ENCODE results near the gene LAMA5. TPM values are rescaled to one million over a fixed set of nuclear protein-coding genes. Genes with fewer than 3 reads are reported as not detected.
"Not testable (repeated sequence)": the region's sequence is repeated elsewhere in the genome, so short reads cannot be mapped to it uniquely, and the experiment has no call there.

LAMA5 gene
- total RNA-seq, 1 experiment from 2014 or later = 4.5 TPM

DNA sequence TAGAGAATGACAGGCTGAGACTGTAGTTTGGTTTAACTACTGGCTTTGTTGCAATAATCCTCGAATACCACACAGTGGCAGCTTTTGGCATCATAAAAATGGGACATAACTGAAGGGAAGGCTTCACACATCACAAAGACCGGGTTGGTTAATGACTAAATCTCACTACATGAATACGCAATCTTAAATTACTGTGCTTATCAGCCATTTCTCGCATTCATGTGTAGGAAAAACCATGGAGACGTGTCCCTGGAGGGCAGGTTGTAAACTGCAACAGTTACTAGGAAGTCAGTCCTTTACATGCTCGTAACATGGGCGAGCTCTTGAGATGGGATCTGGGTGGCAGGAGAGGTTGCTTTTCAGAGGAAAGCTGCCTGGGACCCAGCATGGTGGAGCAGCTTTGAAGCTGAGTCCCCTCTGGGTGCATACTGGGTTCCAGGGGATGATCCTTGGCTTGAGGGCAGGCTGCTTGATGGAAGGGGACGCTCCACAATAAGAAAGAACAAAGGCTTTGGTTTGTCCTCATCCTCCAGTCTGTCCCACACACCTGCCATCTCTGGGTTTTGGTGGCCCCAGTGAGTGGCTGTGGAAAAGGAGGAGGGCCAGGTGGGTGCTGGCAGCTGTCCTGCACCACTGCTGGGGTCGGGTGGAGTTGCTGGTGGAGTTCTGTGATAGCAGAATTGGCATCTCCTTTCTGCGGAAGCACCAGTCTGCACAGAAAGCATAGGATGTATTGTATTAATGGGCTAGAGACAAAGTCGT is 21.9 kb upstream of the LAMA5 start:
- DNase-seq (ENCODE audit: low spot score) = no peak

DNA sequence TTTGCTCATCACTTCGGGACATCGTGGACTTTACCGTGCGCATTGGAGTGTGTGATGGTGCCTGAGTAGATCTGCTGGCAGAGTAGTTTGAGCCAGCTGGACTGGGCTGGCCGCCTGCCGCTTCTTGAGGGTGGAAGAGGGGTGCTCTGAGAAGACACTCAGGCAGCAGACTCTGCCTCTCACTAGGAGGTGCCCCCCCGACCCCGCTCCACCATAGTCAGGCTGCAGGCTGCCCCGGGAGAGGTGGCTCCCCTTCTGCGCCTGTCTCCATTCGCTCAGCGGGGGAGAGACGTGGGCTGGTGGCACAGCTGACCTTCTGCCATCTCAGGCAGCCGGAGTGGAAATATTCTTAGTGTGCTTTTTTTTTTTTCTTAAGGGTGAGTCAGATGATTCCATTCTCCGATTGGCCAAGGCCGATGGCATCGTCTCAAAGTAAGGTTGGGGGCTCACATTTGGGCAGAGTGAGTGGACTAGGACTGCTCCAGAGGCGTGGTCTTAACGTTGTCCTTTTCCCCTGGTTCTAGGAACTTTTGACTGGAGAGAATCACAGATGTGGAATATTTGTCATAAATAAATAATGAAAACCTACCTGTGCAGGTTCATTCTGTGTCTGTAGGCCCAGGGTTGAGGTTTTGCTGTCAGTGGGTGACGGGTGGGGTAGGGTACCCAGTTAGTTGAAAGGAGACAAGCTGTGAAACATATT is 21.0 kb upstream of the LAMA5 start:
- DNase-seq (ENCODE audit: low spot score) = no peak

DNA sequence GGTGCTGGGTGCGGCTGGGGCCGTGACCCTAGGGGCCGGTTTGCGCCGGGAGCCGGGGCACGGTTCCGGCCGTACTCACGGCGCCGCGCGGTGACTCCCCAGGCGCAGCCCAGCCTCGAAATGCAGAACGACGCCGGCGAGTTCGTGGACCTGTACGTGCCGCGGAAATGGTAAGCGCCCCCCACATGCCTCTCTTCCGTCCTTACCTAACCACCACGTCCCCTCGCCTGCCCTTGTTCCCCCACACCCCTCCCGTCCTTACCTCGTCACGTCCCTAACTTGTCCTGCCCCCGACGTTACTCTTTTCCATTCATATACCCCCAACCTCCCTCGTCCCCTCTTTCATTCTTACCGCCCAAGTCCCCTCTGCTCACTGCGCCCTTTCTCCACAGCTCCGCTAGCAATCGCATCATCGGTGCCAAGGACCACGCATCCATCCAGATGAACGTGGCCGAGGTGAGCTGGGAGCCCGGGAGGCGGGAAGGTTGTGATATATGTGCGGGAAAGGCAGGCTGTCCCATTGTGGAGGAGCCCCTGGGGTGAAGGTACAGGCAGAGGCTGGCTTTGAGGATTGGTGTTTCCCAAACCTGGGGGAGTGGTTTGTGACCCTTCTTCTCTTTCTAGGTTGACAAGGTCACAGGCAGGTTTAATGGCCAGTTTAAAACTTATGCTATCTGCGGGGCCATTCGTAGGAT is 20.3 kb upstream of the LAMA5 start:
- no peak for DNase-seq (ENCODE audit: low spot score)

DNA sequence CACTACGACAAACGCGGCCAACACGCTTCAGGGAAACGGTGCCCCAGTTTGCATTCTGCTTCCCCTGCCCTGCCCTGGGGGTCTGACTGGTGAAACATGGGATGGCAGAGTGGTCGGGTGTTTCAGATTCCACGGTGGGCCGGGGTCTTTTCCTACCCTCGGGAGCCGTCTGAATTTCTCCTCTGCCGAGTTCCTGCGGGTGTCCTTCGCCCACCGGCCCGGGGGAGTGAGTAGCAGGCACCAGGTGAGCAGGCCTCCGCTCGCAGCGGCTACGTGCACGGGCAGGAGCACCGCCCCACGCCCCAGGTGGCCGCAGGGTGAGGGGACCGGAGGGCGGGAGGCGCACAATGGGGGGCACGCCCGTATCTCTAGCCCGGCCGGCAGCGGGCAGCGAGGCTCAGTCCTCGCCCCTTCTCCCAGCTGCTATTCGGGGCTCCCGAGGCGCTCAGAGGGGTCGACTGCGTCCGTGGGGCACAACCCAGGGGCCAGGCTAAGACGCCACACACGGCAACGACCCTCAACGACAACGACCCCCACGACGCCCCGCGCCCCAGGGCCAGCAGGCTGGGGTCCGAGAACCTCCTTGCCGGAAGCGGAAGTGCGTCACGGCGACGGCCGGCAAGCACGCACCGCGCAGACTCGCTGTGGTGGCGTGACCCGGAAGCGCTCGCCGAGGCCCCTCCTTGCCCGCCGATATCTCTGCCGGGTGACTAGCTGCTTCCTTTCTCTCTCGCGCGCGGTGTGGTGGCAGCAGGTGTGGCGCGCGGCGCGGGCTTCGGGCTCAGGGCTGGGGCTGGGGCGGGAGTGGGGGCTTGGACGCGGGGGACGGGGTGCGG is 19.5 kb upstream of the LAMA5 start, which contains the start of gene RPS21:
TSS of gene RPS21 (plus strand) at position 721 of the 836 bp plus-strand sequence. CDS start 236 bp downstream, outside the sequence.
- peak; percentile 90 for DNase-seq (ENCODE audit: low spot score)

DNA sequence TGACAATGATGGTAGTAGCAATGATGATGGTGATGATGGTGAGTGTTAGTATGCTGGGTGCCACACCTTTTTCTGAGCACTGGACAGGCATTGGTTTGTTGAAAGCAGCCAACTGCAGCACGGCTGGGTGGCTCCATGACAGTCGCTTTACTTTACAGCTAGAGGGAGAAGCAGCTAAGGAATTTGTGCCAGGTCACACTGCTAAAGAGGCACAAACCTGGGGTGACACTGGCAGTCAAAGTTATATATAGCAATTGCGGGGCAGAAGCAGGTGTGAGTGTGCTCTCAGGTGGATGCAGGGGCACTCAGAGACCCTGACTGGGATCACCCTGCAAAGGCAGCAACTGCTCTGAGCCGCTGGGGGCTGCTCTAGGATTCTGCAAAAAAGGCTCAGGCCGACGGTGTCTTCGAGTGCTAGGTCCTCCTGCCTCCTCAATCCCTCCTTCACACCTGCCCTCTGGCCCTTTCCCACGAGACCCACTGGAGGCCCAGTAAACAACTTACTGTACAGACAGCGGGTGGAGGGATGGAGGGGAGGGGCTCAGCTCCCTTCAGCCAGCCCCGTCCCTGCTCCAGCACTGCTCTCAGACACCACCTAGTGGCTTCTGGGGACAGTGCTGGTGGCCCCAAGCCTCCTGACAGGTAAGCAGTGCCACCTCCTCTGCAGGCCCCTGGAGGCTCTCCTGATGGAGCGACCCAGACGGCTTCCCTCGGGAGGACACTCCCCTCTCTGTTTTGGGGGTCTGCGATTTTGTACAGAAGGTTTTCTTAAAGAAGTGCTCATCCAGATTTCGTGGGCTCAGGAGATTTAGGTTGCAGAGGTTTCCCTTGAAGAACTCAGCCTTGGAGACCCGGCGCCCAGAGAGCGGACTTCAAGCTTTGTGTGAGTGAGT is 15.4 kb upstream of the LAMA5 start:
- peak; percentile 75 for DNase-seq (ENCODE audit: low spot score)

DNA sequence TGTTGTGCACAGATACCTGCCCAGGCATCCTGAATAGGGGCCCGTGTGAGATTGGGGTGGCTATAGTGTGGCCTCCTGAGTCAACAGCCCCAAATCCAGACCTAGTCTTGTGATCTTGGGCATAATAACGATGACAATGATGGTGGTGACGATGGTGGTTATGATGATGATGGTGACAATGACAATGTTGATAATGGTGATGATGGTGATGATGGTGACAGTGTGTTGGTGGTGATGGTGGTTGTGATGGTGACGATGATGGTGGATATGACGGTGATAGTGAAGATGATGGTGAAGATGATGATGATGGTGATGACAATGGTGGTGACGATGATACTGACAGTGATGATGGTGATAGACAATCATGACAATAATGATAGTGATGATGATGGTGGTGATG is 14.7 kb upstream of the LAMA5 start:
- DNase-seq (ENCODE audit: low spot score) = no peak

DNA sequence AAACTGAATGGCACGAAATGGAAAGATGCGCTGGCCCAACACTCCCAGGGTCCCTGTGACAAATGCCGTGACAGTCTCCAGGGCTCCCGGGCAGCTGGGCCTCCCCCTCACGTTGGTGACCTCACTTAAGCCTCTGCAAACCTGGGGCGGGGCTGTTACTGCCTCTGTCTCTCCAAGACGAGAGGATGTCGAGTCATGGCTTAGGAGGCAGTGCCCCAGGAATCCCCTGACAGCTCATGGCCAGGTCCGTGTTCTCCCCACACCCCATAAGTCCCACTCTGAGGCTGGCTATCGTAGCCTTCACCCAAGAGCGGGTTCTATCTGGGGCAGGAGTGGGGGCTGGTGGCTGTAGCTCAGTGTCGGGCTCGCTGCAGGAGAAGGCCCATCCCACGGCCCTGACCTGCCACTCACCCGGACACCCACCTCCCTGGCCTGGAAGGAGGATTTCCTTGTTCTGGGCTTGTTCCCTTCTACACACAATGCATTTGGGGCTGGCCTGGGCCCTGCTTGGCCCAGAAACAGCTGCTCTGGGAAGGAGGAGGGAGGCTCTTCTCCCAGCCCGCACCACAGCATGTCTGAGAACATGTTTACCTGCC is 14.2 kb upstream of the LAMA5 start:
- no peak for DNase-seq (ENCODE audit: low spot score)

DNA sequence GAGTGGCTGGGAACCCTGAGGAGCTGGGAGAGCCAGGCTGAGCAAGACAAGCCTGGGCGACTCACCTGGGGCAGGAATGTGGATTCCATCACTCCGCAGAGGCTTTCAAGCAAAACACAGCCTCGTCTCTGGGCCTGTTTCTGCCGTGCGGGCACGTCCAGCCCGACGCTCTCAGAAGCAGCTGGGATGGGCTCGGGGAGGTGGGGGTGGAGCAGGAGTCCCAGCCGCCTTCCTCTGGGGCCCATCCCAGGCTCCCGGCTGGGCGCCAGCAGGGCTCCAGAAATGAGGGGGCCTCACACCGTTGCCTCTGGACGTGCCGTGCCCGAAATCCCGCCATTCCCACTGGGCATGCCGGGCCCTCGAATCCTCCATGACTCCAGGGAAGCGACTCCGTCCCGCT is 11.1 kb upstream of the LAMA5 start:
- DNase-seq (ENCODE audit: low spot score) = no peak

DNA sequence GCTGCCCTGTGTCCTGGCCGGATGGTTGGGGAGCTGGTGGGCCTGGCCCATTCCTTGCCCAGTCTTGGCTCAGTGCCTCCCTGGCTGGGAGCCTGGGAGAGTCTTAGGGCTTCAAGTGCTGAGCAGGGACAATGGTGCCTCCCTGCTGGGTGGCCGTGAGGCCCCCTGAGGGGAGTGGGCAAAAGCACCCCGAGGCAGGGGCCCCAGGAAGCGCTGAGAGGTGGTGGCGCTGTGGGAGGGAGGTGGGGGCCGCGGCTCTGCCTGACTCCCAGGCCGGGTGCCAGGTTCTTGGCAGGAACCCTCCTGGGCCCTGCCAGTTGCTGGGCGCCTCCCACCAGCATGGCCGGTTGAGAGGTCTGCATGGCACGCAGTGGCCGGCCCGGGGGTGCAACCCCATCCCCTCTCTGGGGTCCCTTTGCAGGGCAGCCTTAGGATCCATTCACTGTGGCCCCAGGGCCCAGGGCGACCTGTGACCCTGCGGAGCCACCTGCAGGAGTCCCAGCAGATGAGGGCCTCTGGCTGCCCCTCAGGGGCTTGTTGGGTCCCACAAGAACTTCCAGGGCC is 10.6 kb upstream of the LAMA5 start:
- no peak for DNase-seq (ENCODE audit: low spot score)

DNA sequence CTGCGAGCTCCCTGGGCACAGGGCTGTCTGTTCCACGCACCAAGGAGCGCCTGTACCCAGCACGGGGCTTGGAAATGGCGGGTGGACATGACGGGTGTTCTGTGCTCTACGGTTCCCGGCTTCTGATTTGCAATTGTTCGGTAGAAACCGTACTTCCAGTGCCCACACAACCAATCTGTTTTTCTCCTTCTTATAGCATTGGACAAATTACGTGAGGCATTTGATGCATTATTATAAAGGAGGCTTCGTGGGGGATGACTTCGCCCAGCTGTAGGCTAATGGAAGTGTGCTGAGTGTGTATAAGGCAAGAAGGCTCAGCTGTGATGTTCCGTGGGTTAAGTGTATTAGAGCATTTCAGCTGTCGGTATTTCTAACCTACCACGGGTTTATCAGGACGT is 10.0 kb upstream of the LAMA5 start:
- DNase-seq (ENCODE audit: low spot score) = no peak

DNA sequence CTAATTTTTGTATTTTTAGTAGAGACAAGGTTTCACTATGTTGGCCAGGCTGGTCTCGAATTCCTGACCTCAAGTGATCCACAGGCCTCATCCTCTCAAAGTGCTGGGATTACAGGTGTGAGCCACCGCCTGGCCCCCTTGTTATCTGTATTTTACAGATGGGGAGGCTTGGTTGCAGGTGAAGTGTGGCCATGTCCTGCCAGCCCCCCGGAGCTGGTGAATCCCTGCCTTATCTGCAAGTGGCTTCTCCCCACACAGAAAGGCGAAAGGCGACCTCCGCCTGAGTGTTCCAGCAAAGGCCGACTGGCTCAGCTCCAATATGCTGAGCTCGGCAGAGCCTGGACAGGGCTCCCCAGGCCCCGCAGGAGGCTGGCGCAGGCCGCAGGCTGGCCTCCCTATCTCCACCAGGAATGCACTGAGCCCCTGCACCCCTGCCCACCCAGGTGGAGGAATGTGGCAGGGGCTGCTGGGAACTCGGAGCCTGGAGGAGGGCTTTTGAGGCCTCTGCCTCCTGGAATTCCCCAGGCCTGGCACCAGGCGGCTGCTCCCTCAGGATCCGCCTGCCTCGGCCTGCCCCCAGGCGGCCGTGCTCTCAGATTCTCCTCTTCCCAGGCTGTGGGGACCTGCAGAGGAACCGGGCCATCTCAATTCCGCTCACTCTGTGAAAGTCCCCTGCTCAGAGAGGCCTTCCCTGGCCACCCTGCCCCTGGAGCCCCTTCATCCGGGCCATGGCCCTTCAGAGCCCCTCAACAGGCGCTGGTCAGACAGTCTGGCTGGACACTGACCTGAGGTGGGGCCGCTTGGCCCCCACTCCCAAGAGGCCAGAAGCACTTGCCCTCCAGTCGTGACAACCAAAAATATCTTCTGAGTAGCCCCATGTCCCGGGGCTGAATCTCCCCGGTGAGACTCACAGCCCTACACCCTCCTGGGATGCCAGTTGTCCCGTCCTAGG is 9.3 kb upstream of the LAMA5 start:
- no peak for DNase-seq (ENCODE audit: low spot score)

DNA sequence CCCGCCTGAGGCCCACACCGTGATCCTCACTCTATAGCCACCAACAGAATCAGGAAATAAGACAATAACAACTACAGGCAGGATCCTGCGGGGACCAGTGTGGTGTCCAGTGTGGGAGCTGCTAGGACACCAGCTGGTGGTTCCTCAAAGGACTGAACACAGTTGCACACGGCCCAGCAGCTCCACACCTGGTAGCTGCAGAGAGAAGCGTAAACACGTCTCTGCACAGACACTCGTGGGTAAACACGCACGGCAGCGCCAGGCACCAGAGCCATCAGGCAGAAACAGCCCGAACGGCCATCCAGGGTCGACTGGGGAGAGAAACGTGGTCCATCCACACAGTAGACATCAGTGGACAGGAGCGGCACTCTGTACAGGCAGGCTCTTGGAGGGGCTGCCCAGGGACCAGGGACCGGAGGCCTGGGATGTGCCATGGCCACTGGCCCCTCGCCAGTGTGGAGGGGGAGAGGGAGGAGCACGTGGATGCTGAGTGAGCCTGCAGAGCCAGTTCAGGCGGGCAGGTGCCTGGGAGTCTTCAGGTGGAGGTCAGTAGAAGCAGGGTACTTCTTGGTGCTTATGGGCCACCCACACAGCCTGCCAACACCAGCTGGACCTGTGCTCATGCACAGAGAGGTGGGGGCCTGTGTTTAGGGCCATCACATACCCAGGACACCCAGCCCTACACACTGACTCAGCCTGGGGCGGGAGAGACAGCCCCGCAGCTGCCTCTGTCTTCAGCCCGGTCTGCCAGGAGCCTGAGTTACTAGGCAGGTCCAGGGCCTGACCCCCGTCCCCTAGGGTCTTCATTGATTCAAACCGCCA is 7.4 kb upstream of the LAMA5 start:
- no peak for DNase-seq (ENCODE audit: low spot score)

DNA sequence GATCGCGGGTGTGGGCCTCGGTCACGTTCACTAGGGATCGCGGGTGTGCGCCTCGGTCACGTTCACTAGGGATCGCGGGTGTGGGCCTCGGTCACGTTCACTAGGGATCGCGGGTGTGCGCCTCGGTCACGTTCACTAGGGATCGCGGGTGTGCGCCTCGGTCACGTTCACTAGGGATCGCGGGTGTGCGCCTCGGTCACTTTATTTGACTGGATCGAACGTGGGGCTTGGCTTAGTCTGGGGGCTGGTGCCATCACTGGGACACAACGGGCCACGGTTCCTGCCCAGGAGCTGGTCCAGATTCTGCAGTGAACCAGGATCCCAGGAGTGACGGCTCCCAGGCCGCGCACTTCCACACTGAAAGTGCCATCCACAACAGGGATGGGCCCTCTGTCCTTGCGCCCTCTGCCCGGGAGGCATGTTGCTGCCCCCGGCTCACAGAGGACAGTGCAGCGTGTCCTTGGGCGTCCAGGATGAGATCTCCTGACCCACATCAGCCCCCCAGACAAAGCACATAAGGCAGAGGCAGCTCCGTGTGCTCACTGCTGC is 6.6 kb upstream of the LAMA5 start:
- DNase-seq (ENCODE audit: low spot score) = not testable (repeated sequence)

DNA sequence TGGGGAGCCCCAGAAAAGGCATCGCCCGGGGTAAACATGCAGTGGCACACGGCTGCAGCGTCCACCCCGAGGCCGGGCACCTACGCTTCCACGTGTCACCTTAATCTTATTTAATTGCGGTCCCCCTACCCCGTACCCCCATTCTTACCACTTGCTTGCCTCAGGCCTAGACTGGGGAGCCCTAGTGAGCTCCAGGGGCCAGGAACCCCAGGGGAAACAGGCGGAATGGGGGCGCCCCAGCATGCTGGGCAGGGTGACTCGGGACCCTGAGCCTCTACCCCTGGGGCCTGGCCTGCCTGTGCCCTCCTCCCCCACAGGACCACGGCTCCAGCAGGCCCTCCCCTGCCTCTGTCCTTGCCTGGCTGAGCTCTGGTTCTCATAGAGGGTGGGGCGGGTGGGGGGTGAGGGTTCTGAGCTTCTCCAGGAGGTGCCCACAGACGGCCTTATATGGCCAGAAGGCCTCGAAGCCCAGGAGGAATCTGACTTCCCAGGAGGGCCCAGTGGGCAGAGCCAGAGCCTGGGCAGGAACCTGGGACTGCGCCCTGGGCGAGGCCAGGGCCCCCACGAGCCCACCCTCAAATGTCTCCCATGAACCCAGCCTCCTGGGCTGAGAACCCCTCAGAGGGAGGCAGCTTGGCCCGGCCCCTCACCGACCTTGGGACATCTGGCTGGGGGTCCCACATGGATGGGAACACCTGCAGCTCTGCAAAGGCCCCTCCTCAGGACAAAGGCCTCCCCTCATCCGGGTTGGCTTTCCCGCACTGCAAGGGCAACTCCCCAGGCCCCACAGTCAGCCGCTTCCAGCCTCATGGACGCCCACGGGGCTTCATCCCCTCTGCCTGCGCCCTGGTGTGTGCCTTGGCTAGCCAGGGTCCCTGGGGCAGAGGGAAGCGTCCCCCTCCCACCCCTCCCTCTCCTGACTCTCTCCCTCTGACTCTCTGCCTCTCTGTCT is 5.2 kb upstream of the LAMA5 start:
- no peak for DNase-seq (ENCODE audit: low spot score)

DNA sequence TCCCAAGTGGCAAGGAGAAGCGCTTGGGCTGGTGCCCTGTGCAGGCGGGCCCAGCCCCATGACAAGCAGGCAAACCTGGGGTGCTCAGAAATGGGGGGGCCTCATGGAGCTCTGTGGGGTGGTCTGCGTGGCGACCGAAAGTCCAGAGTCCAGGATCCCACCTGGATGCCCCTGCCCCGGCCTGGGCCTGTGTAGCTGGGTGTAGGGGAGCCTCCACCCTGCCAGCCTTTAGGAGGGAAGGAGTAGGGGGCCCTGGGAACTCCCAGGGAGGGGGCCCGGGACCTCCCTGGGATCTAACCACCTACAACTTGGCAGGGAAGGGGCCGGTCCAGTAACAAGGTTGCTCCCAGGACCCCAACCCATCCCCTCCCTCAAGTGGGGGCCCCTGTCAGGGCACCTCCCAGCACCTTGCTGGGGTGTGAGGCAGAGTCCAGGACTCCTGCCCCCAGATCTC is 4.5 kb upstream of the LAMA5 start:
- no peak for DNase-seq (ENCODE audit: low spot score)

All from H4 (cell line).